ENCODE measurements around the gene LRRC17.

LRRC17 gene, protein sequence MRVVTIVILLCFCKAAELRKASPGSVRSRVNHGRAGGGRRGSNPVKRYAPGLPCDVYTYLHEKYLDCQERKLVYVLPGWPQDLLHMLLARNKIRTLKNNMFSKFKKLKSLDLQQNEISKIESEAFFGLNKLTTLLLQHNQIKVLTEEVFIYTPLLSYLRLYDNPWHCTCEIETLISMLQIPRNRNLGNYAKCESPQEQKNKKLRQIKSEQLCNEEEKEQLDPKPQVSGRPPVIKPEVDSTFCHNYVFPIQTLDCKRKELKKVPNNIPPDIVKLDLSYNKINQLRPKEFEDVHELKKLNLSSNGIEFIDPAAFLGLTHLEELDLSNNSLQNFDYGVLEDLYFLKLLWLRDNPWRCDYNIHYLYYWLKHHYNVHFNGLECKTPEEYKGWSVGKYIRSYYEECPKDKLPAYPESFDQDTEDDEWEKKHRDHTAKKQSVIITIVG

DNA sequence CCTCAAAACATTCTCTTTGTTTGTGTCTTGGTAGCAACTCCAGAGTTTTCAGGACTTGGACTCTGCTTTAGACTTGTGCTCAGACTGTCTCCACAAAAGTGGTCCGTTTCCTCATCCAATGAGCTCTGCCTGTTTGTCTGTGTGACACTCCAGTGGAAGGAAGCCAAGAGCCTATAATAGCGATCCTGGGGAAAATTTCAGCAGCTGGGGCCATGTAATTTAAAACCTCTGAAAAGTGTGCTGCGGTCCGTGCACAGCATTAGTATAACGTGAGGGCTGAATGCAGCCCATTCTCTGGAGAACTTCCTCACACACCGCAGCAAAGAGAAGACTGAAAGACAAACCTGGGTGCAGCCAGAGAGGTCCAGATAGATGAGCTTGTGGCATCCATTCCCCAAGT, at the start of gene LRRC17:
LRRC17 (plus strand) TSS at position 259 of the 400 bp plus-strand sequence. CDS start 20,914 bp downstream, outside the sequence.
- H3K4me3 ChIP-seq (ENCODE audit: low read length), result peak within 1 kb of the TSS; percentile 14
- TF ChIP-seq, protein P1, sequence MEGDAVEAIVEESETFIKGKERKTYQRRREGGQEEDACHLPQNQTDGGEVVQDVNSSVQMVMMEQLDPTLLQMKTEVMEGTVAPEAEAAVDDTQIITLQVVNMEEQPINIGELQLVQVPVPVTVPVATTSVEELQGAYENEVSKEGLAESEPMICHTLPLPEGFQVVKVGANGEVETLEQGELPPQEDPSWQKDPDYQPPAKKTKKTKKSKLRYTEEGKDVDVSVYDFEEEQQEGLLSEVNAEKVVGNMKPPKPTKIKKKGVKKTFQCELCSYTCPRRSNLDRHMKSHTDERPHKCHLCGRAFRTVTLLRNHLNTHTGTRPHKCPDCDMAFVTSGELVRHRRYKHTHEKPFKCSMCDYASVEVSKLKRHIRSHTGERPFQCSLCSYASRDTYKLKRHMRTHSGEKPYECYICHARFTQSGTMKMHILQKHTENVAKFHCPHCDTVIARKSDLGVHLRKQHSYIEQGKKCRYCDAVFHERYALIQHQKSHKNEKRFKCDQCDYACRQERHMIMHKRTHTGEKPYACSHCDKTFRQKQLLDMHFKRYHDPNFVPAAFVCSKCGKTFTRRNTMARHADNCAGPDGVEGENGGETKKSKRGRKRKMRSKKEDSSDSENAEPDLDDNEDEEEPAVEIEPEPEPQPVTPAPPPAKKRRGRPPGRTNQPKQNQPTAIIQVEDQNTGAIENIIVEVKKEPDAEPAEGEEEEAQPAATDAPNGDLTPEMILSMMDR (conservative IDR thresholded peaks at IDR 0.05; ENCODE audit: low read length), result no peak
- DNase-seq (ENCODE audit: low read depth), result peak; percentile 55

DNA sequence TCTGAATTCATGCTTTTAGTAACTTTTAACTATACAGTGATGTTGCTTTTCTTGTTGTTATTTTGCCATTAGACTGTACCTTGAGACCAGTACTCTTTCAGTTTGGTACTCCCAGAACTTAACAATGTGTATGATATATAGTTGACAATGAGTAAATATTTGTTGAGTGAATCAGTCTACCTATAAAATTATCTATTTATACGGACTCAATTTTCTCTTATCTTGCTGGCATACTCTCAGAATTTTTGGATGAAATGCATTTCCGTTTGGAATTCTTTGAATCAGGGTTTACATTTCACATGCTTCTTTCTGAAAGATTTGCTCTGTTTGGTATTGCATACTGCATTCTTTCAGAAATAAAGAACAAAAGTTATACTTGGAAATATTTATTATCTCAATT, 47.8 kb upstream of the LRRC17 start:
- TF ChIP-seq, protein P1 (conservative IDR thresholded peaks at IDR 0.05; ENCODE audit: low read length), result no peak
- H3K4me3 ChIP-seq (ENCODE audit: low read length), result no peak overlapping the region
- DNase-seq (ENCODE audit: low read depth), result no peak

DNA sequence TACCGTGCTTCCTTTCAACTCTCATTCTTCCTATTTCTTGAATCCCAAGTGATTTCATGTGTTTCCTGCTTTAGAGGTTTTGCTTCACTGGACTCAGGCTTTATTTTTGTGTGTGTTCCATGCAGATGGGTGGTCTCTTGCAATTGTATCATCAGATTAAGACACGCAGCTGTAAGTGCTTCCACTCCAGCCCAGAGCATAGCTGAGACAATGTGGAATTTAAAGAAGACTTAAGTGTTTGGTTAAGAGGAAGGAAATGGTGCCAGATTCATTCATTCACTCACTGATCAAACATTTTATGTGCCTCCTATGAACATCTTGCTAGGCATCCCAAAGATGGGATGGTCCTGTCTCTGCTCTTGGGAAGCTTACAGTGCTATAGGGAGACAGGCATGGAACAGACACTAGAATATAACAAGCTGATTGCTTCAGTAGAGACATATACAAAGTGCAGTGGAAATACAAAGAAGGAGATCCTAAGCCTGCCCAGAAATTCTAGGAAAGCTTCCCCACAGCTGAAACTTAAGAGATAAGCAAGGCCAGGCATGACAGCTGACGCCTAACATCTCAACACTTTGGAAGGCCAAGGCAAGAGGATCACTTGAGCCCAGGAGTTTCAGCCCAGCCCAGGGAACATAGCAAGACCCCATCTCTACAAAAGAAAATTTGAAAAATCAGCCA, 46.1 kb upstream of the LRRC17 start:
- no peak overlapping the region for H3K4me3 ChIP-seq (ENCODE audit: low read length)
- TF ChIP-seq, protein P1 (conservative IDR thresholded peaks at IDR 0.05; ENCODE audit: low read length), result no peak
- DNase-seq (ENCODE audit: low read depth), result no peak

DNA sequence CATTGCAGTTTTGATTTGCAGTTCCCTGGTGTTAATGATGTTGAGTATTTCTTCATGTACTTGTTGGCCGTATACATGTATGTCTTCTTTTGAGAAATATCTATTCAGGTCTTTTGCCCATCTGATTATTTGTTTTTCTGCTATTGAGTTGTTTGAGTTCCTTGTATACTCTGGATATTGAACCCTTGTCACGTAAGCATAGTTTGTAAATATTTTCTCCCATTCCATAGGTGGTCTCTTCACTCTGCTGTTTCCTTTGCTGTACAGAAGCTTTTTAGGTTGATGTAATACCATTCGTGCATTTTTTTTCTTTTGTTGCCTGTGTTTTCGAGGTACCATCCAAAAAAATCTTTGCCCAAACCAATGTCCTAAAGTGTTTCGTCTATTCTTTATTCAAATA, 43.6 kb upstream of the LRRC17 start:
- TF ChIP-seq, protein P1 (conservative IDR thresholded peaks at IDR 0.05; ENCODE audit: low read length), result no peak
- no peak overlapping the region for H3K4me3 ChIP-seq (ENCODE audit: low read length)

DNA sequence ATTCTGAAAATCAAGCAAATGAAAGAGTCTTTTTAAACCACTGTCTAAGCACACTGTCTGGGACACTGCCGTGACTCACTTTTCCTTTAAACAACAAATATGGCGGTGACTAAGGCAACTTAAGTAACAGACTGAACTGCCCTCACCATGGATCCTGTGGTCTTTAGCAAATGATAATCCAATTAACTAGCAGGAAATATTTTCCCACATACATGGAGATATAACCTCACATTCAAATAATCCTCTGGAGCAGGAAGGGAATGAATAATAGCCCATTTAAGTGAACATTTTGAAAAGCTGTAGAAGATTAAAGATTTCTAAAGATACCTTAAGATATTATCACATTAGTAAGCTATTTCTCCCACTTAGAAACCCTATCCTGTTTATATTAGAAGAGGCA, 40.3 kb upstream of the LRRC17 start:
- peak; percentile 90 for DNase-seq (ENCODE audit: low read depth)
- TF ChIP-seq, protein P1 (conservative IDR thresholded peaks at IDR 0.05; ENCODE audit: low read length), result no peak
- no peak overlapping the region for H3K4me3 ChIP-seq (ENCODE audit: low read length)

More for the DNA sequence above, 43.6 kb upstream of the LRRC17 start:
- no peak for DNase-seq (ENCODE audit: low read depth)

DNA sequence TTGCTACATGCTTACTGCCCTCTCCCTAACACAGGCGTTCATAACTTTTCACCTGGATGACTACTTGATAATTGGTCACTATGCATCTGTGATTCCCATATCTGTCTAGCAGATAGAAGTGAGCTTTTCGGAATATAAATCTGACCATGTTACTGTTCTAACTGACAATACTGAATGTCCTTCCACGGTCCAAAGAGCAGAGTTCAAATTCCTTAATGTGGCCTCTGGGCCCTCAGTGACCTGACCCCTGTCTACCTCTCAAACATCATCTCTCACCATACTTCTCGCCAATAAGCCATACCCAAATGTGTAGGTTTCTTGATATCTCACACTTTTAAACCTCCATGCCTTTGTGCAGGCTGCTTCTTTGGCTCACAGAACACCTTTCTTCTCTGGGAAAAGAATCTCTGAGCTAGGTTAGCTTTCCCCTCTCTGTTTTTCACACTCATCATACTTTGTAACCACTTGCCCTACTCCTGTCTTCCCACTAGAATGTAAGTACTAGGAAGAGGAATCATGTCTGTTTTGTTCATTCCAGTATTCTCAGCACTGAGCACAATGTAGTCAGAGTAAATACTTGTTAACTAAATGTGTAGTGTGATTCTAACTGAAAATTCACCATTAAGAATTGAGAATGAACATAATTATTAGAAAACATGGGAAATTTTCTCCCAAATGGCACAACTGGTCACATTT, 39.2 kb upstream of the LRRC17 start:
- TF ChIP-seq, protein P1 (conservative IDR thresholded peaks at IDR 0.05; ENCODE audit: low read length), result no peak
- H3K4me3 ChIP-seq (ENCODE audit: low read length), result no peak overlapping the region
- no peak for DNase-seq (ENCODE audit: low read depth)

All from AG10803 (cell line).